Heart right ventricle (tissue), 16 donors: ENCODE data around the gene STXBP2. TPM values are rescaled to one million over a fixed set of nuclear protein-coding genes. Genes with fewer than 3 reads are reported as not detected.
A peak's percentile ranks its signal among the peaks of the same experiment; 100 is the strongest.

ENCODE experiments used
- ATAC-seq, 8 donors: fragments of 200-7000 bp; cut with Tn5 transposase; one replicate each; pipeline ENCODE4 v1.9.1; 2020; ENCODE audit warnings: mild to moderate bottlenecking in 8 of 8, moderate library complexity in 8 of 8, moderate number of reproducible peaks in 1 of 8
- DNase-seq, 2 donors: peaks; one replicate each; pipeline ENCODE4 v3.0.0-alpha.2; 2020
- H3K27ac ChIP-seq, 10 donors: fragments of 200-600 bp; sonication (generic) in 2 of 10; one replicate each; pipeline versions ENCODE4 v1.5.0 to v1.8.0; 2020 to 2022; ENCODE audit warnings: mild to moderate bottlenecking in 3 of 10
- H3K27me3 ChIP-seq, 7 donors: fragments of 200-600 bp; one replicate each; pipeline ENCODE4 v1.8.0; 2021 to 2022; ENCODE audit warnings: mild to moderate bottlenecking in 2 of 7
- H3K36me3 ChIP-seq, 9 donors: fragments of 200-600 bp; sonication (generic) in 1 of 9; one replicate each; pipeline versions ENCODE4 v1.5.0 to v1.8.0; 2020 to 2022; ENCODE audit warnings: mild to moderate bottlenecking in 2 of 9
- H3K4me1 ChIP-seq, 9 donors: fragments of 200-600 bp; sonication (generic) in 1 of 9; one replicate each; pipeline versions ENCODE4 v1.5.0 to v1.8.0; 2020 to 2022; ENCODE audit warnings: mild to moderate bottlenecking in 4 of 9
- H3K4me3 ChIP-seq, 10 donors: fragments of 200-600 bp; sonication (generic) in 2 of 10; one replicate each; pipeline versions ENCODE4 v1.5.0 to v1.8.0; 2020 to 2022; ENCODE audit warnings: mild to moderate bottlenecking in 7 of 10, moderate library complexity in 2 of 10
- H3K9me3 ChIP-seq, 11 donors: fragments of 200-600 bp in 10 of 11; sonication (generic) in 2 of 11; one replicate each; pipeline versions ENCODE4 v1.5.0 to v1.8.0; 2013 to 2022; ENCODE audit warnings: mild to moderate bottlenecking in 2 of 11, control low read depth in 1 of 11, moderate library complexity in 1 of 11
- WGBS, 2 donors: extraction: QIAGEN DNeasy Blood & Tissue Kit; methylation state at CpG; one replicate each; pipeline ENCODE4 v1.1.7; 2013; ENCODE audit warnings: inconsistent platforms in 1 of 2; 5-methylcytosine and 5-hydroxymethylcytosine counted together
- intact Hi-C, 10 donors: fragments of 100-400 bp; cut with DNase I; formaldehyde crosslinking; loops; one replicate each; pipeline versions ENCODE4 v1.11.1 to v1.14.2; 2022
- polyA plus RNA-seq, 2 donors: library from polyadenylated mRNA; stranded (reverse); fragments of 200-250 nt; gene quantifications; one replicate each; pipeline ENCODE4 v1.2.3, GENCODE V29; 2013
- total RNA-seq, 10 donors: library from RNA; stranded (reverse); fragmentation: NEBNext Ultra II Directional in 3 of 10; extraction: Animal tissue kit (Norgen Biotek cat#: 25700) in 3 of 10; gene quantifications; one replicate each; pipeline versions ENCODE4 v1.2.1 to v1.2.4, GENCODE V29; 2021 to 2023
- TF ChIP-seq, protein P1 (sequence below), 9 donors: fragments of 200-600 bp; sonication (generic) in 2 of 9; IDR thresholded peaks; one replicate each; pipeline versions ENCODE4 v1.5.0 to v1.8.0; 2021 to 2022; ENCODE audit warnings: antibody characterized with exemption in 9 of 9, mild to moderate bottlenecking in 5 of 9, moderate library complexity in 1 of 9
- donor health status: Arrhythmogenic right ventricular cardiomyopathy.
- donor health status: ischemic (EF 13 %, LVEDD 7.1; RV severe dilation, severe dysfunction).
- donor health status: healthy with polysubstance abuse.
- donor health status: DM: no; HTN: yes; CAD: no.
- donor health status: DM: no; HTN: no; CAD: no.
- donor health status: ischemic (EF 25% LVEDD 6.9; RV normal size, moderate dysfunction).
- donor health status: ischemic (EF 25% LVEDD 5.7; RV mildly dilated, moderate dysfunction).
- donor health status: healthy.
- donor health status: DM: yes; HTN: yes; CAD: no.
- donor health status: Ischemic cardiomyopathy.
- donor health status: ischemic (EF 35%, LVEDD 5.7; RV mildly dilated, moderate dysfunction).
- donor health status: nonischemic (EF 11% LVEDD 7.7; RV severe dilation, severe dysfunction).
- donor health status: DM: yes; HTN: yes; CAD: no.
- donor health status: PGD.
- donor health status: ischemic (EF 29% LVEDD 5.4; RV normal size, mild dysfunction).
- donor health status: nonischemic (EF 23%, LVEDD 6.1; RV moderate dilation, normal function).

The STXBP2 gene
- total and polyA plus RNA-seq, 12 donors: 1.6 to 19.6 (median 4.0) TPM

GRCh38 chr19:7619671-7620441, 17.1 kb upstream of the STXBP2 start:
- TF ChIP-seq, protein P1, sequence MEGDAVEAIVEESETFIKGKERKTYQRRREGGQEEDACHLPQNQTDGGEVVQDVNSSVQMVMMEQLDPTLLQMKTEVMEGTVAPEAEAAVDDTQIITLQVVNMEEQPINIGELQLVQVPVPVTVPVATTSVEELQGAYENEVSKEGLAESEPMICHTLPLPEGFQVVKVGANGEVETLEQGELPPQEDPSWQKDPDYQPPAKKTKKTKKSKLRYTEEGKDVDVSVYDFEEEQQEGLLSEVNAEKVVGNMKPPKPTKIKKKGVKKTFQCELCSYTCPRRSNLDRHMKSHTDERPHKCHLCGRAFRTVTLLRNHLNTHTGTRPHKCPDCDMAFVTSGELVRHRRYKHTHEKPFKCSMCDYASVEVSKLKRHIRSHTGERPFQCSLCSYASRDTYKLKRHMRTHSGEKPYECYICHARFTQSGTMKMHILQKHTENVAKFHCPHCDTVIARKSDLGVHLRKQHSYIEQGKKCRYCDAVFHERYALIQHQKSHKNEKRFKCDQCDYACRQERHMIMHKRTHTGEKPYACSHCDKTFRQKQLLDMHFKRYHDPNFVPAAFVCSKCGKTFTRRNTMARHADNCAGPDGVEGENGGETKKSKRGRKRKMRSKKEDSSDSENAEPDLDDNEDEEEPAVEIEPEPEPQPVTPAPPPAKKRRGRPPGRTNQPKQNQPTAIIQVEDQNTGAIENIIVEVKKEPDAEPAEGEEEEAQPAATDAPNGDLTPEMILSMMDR (IDR thresholded peaks at IDR 0.05): no peak
- H3K4me3 ChIP-seq: no peak overlapping the region
- WGBS, 2 donors: 94 to 95% methylated on average over 48 of the region's 48 CpGs
- no peaks in the 10 kb centered on the region for H3K27me3 ChIP-seq
- no peaks in the 10 kb centered on the region for H3K9me3 ChIP-seq
- peaks cover 0 to 11% (median 2%) of the 10 kb centered on the region in 9 donors for H3K4me1 ChIP-seq
- no peak overlapping the region for H3K27ac ChIP-seq
- peaks cover 0 to 75% (median 43%) of the 10 kb centered on the region in 9 donors for H3K36me3 ChIP-seq
- no peak for DNase-seq
- peak in 1 of 8 donors; percentile 4 for ATAC-seq
- intact Hi-C loops: no loop called here

- 94 to 96% methylated on average over 54 to 57 of the region's 57 CpGs for WGBS, 2 donors
- peaks cover 0 to 84% (median 47%) of the 10 kb centered on the region in 9 donors for H3K36me3 ChIP-seq
- ATAC-seq (no peak), DNase-seq (no peak)
- no peaks in the 10 kb centered on the region for H3K9me3 ChIP-seq
- no peaks in the 10 kb centered on the region for H3K27me3 ChIP-seq
- TF ChIP-seq, protein P1 (IDR thresholded peaks at IDR 0.05): no peak
- intact Hi-C loops: no loop called here
- H3K4me1 ChIP-seq: peaks cover 0 to 11% (median 2%) of the 10 kb centered on the region in 9 donors
- H3K4me3 ChIP-seq: no peak overlapping the region
- no peak overlapping the region for H3K27ac ChIP-seq
Measured at GRCh38 chr19:7620442-7621412, 16.2 kb upstream of the STXBP2 start.

DNA sequence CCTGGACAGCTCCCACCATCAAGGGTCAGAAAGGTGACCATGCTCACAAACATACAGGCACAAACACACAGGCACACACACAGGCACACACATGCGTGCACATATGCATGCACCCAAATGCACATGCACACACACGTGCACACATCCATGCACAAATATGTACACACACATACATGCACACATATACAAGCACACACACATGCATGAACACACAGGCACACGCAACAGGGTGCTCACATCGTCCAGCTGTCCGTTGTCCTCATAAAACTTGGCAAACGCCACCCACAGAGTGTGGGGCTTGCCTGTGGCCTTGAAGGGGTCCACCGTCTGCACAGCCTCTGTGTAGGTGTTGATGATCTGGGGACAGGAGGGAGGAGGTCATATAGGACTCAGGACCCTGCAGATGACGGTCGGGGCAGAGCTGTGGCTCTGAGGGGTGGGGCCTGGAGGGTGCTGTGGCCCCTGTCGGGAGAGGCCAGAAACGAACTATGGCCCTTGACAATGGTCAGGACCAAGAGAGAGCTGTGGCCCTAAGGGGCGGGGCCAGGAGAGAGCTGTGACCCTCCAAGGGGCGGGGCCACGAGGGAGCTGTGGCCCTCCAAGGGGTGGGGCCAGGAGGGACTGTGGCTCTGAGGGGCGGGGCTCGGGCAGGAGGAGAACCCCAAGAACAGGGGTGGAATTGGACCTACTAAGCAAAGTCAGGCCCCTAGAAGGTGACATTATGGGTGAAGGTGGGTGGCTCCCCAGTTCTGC, 13.8 kb upstream of the STXBP2 start:
- Histone ChIP-seq H3K4me1 (peaks cover 3 to 24% (median 12%) of the 10 kb centered on the region in 9 donors), H3K9me3 (no peaks in the 10 kb centered on the region), H3K36me3 (peaks cover 0 to 96% (median 52%) of the 10 kb centered on the region in 9 donors), H3K27me3 (no peaks in the 10 kb centered on the region), H3K27ac (no peak overlapping the region), H3K4me3 (no peak overlapping the region)
- ATAC-seq (no peak), DNase-seq (no peak)
- TF ChIP-seq, protein P1 (IDR thresholded peaks at IDR 0.05): no peak
- intact Hi-C loops: no loop called here
- 85 to 89% methylated on average over 16 of the region's 16 CpGs for WGBS, 2 donors
